ENCODE data around the gene ADIRF. TPM values are rescaled to one million over a fixed set of nuclear protein-coding genes. Genes with fewer than 3 reads are reported as not detected.
"Not testable (repeated sequence)": the region's sequence is repeated elsewhere in the genome, so short reads cannot be mapped to it uniquely, and the experiment has no call there.

Gene ADIRF
- total and polyA plus RNA-seq, 9 of the 15 experiments (the other 6 are each of a cell fraction or from before 2014, with no cell fraction given), result 0.08 TPM; not detected in 8

GRCh38 chr10:86984498-86984897 lies 16.2 kb downstream of the ADIRF start:
- H3K36me3 ChIP-seq (ENCODE audit: control insufficient read depth, insufficient read depth, low read length); BruUV-seq (replicated peaks); H3K4me3 ChIP-seq; in situ Hi-C loops (cut with MboI); H3K27ac ChIP-seq (ENCODE audit: extremely low read depth, low read depth, low read length); CTCF ChIA-PET (ENCODE audit: low intra/inter-chr PET ratio); H3K9me1 ChIP-seq (ENCODE audit: control insufficient read depth, insufficient read depth, low read length); ATAC-seq; H3K79me2 ChIP-seq (ENCODE audit: control insufficient read depth, insufficient read depth, low read length); H3K4me1 ChIP-seq (replicated peaks in 1 of 2; ENCODE audit: control insufficient read depth in 2 of 2, insufficient read depth in 2 of 2, low read length in 2 of 2); H4K20me1 ChIP-seq (replicated peaks; ENCODE audit: control insufficient read depth, insufficient read depth, low read length); DNase-seq (ENCODE audit: extremely low read depth in 1 of 4, low spot score in 3 of 4); H3K9me3 ChIP-seq (replicated peaks; ENCODE audit: control insufficient read depth, insufficient read depth, low read depth, low read length); POLR2A ChIA-PET; H3K9ac ChIP-seq (ENCODE audit: insufficient read depth in 1 of 2, low read depth in 2 of 2, low read length in 2 of 2); FAIRE-seq; H3K27me3 ChIP-seq (ENCODE audit: control insufficient read depth in 2 of 2, insufficient read depth in 2 of 2, low read length in 2 of 2); H3K4me2 ChIP-seq (ENCODE audit: insufficient read depth, low read length); intact Hi-C loops (cut with micrococcal nuclease); H2AFZ ChIP-seq (ENCODE audit: low read depth, low read length): not testable (repeated sequence)
- 80% methylated on average over 2 of the region's 4 CpGs for WGBS (ENCODE audit: insufficient coverage, low coverage, missing lambda C conversion rate)
- TF ChIP-seq ZNF146 (CRISPR knock-in tag; IDR thresholded peaks at IDR 0.05; ENCODE audit: unreplicated experiment), result peak; percentile 19

- POLR2A ChIA-PET, result no interaction called here
- in situ Hi-C loops (cut with MboI), result no loop called here
- H3K79me2 ChIP-seq (ENCODE audit: control insufficient read depth, insufficient read depth, low read length), result no peaks in the 10 kb centered on the region
- no peak overlapping the region for H2AFZ ChIP-seq (ENCODE audit: low read depth, low read length)
- no peaks in the 10 kb centered on the region for H3K9me1 ChIP-seq (ENCODE audit: control insufficient read depth, insufficient read depth, low read length)
- H3K27ac ChIP-seq (ENCODE audit: extremely low read depth, low read depth, low read length), result no peak overlapping the region
- no peak for FAIRE-seq
- ATAC-seq, result no peak
- intact Hi-C loops (cut with micrococcal nuclease), result no loop called here
- no peaks in the 10 kb centered on the region for H3K36me3 ChIP-seq (ENCODE audit: control insufficient read depth, insufficient read depth, low read length)
- no peak overlapping the region for H3K9ac ChIP-seq (ENCODE audit: insufficient read depth in 1 of 2, low read depth in 2 of 2, low read length in 2 of 2)
- no peaks in the 10 kb centered on the region for H4K20me1 ChIP-seq (replicated peaks; ENCODE audit: control insufficient read depth, insufficient read depth, low read length)
- no peak overlapping the region for H3K4me2 ChIP-seq (ENCODE audit: insufficient read depth, low read length)
- DNase-seq (ENCODE audit: extremely low read depth in 1 of 4, low spot score in 3 of 4), result no peak
- no TSS peak for BruUV-seq (replicated peaks)
- no peak overlapping the region for H3K4me3 ChIP-seq
- WGBS (ENCODE audit: insufficient coverage, low coverage, missing lambda C conversion rate), result 10% methylated on average over 1 of the region's 1 CpG
- H3K27me3 ChIP-seq (ENCODE audit: control insufficient read depth in 2 of 2, insufficient read depth in 2 of 2, low read length in 2 of 2), result no peaks in the 10 kb centered on the region
- CTCF ChIA-PET (ENCODE audit: low intra/inter-chr PET ratio), result no interaction called here
- no peaks in the 10 kb centered on the region for H3K9me3 ChIP-seq (replicated peaks; ENCODE audit: control insufficient read depth, insufficient read depth, low read depth, low read length)
- no peaks in the 10 kb centered on the region for H3K4me1 ChIP-seq (replicated peaks in 1 of 2; ENCODE audit: control insufficient read depth in 2 of 2, insufficient read depth in 2 of 2, low read length in 2 of 2)
- no peak for TF ChIP-seq CTBP1 (IDR thresholded peaks at IDR 0.05; ENCODE audit: borderline replicate concordance)
- TF ChIP-seq ZNF830 (CRISPR knock-in tag; IDR thresholded peaks at IDR 0.05), result no peak
- TF ChIP-seq ARHGAP35 (IDR thresholded peaks at IDR 0.05; ENCODE audit: partially characterized antibody), result no peak
- no peak for TF ChIP-seq MED1 (CRISPR knock-in tag; IDR thresholded peaks at IDR 0.05; ENCODE audit: borderline replicate concordance)
- no peak for TF ChIP-seq EP300 (IDR thresholded peaks at IDR 0.05; ENCODE audit: low read length)
- no peak for TF ChIP-seq YY1 (IDR thresholded peaks at IDR 0.05; ENCODE audit: borderline replicate concordance in 1 of 3, control insufficient read depth in 1 of 3, extremely low read depth in 1 of 3, insufficient read depth in 3 of 3, insufficient read length in 1 of 3, insufficient replicate concordance in 2 of 3, low read depth in 1 of 3, low read length in 2 of 3)
- TF ChIP-seq USF2 (CRISPR knock-in tag; IDR thresholded peaks at IDR 0.05), result no peak
- no peak for TF ChIP-seq RBM15 (IDR thresholded peaks at IDR 0.05; ENCODE audit: insufficient read depth, low read length)
- TF ChIP-seq DACH1 (IDR thresholded peaks at IDR 0.05; ENCODE audit: partially characterized antibody), result no peak
- TF ChIP-seq WHSC1 (IDR thresholded peaks at IDR 0.05; ENCODE audit: low read length), result no peak
- TF ChIP-seq YBX1 (IDR thresholded peaks at IDR 0.05), result no peak
- TF ChIP-seq BHLHE40 (IDR thresholded peaks at IDR 0.05; ENCODE audit: low read length), result no peak
- no peak for TF ChIP-seq UBTF (IDR thresholded peaks at IDR 0.05; ENCODE audit: borderline replicate concordance in 1 of 2, low read depth in 2 of 2, low read length in 2 of 2)
- TF ChIP-seq ELF1 (tag; IDR thresholded peaks at IDR 0.05), result no peak
Measured at GRCh38 chr10:86988520-86988919, 20.2 kb downstream of the ADIRF start.

Data from K562 (cell line).